Keratinocyte (primary cell): ENCODE results near the gene ELMOD2. TPM values are rescaled to one million over a fixed set of nuclear protein-coding genes. Genes with fewer than 3 reads are reported as not detected.
A peak's percentile ranks its signal among the peaks of the same experiment; 100 is the strongest.

Experiments used
- DNase-seq: peaks from one replicate; pipeline ENCODE4 v3.0.0-alpha.2; 2011; ENCODE audit warnings: low read depth, missing footprints, low spot score
- FAIRE-seq: peaks from 2 replicates; lab custom pipeline; 2011; peaks lifted over from hg19 to GRCh38; lab: Jason Lieb, UNC
- H2AFZ ChIP-seq: 2 replicates; pipeline ENCODE4 v1.6.0; 2012; ENCODE audit warnings: low read length, control low read depth, inconsistent platforms; ENCODE audit not compliant: control insufficient read depth
- H3K27ac ChIP-seq: 2 replicates; pipeline ENCODE4 v1.5.1; 2011; ENCODE audit warnings: low read length; ENCODE audit not compliant: control insufficient read depth, insufficient read depth
- H3K27me3 ChIP-seq: 3 replicates; pipeline ENCODE4 v1.6.0; 2011; ENCODE audit warnings: low read length; ENCODE audit not compliant: control insufficient read depth, insufficient read depth; ENCODE audit errors: extremely low read depth
- H3K36me3 ChIP-seq, 2 experiments: 2 replicates in 1 of 2; 3 replicates in 1 of 2; pipeline ENCODE4 v1.5.1; 2011; ENCODE audit warnings: low read length in 2 of 2, mild to moderate bottlenecking in 1 of 2; ENCODE audit not compliant: control insufficient read depth in 2 of 2, insufficient read depth in 2 of 2; ENCODE audit errors: extremely low read depth in 1 of 2
- H3K4me1 ChIP-seq: 3 replicates; pipeline ENCODE4 v1.5.1; 2011; ENCODE audit warnings: low read length; ENCODE audit not compliant: control insufficient read depth, insufficient read depth; ENCODE audit errors: extremely low read depth
- H3K4me2 ChIP-seq: 3 replicates; pipeline ENCODE4 v1.6.0; 2011; ENCODE audit warnings: low read depth, low read length; ENCODE audit not compliant: control insufficient read depth, insufficient read depth; ENCODE audit errors: extremely low read depth
- H3K4me3 ChIP-seq, 3 experiments: fragments of 200-600 bp in 1 of 3; sonication (generic) in 1 of 3; 2 replicates in 2 of 3; 3 replicates in 1 of 3; pipeline ENCODE4 v1.5.1; 2011 to 2016; ENCODE audit warnings: low read length in 3 of 3, mild to moderate bottlenecking in 3 of 3, control low read depth in 2 of 3, inconsistent platforms in 1 of 3, low read depth in 1 of 3, mixed read lengths in 1 of 3, mixed run types in 1 of 3, moderate library complexity in 1 of 3; ENCODE audit not compliant: control insufficient read depth in 2 of 3, insufficient read depth in 2 of 3; ENCODE audit errors: extremely low read depth in 1 of 3
- H3K79me2 ChIP-seq: 2 replicates; pipeline ENCODE4 v1.6.0; 2012; ENCODE audit warnings: low read length; ENCODE audit not compliant: control insufficient read depth, insufficient read depth
- H3K9ac ChIP-seq: 3 replicates; pipeline ENCODE4 v1.6.0; 2011; ENCODE audit warnings: low read length; ENCODE audit not compliant: control insufficient read depth, insufficient read depth; ENCODE audit errors: extremely low read depth
- H3K9me1 ChIP-seq: 3 replicates; pipeline ENCODE4 v1.6.0; 2011; ENCODE audit warnings: low read length; ENCODE audit not compliant: control insufficient read depth, insufficient read depth; ENCODE audit errors: extremely low read depth
- H3K9me3 ChIP-seq: 2 replicates; pipeline ENCODE4 v1.5.1; 2012; ENCODE audit warnings: low read depth, low read length; ENCODE audit not compliant: control insufficient read depth
- H4K20me1 ChIP-seq: 3 replicates; pipeline ENCODE4 v1.6.0; 2011; ENCODE audit warnings: low read length; ENCODE audit not compliant: control insufficient read depth, insufficient read depth; ENCODE audit errors: extremely low read depth
- EZH2 ChIP-seq: IDR thresholded peaks from one replicate; pipeline ENCODE4 v1.6.1; 2012; ENCODE audit warnings: inconsistent platforms, mild to moderate bottlenecking, low read length, moderate library complexity
- dilution Hi-C: fragments of 300-500 bp; cut with MboI; formaldehyde crosslinking; loops from one replicate; pipeline ENCODE4 v1.7.0; 2020; ENCODE audit warnings: low sequenced_read_pairs; ENCODE audit not compliant: extremely low pct_ligation_motif_present
- polyA minus RNA-seq, 3 experiments: library from RNA; depleted of rRNA, polyadenylated mRNA; stranded (reverse); fragments of >200 nt; gene quantifications; 1 replicate in 1 of 3; 2 replicates in 1 of 3; 3 replicates in 1 of 3; pipeline ENCODE4 v1.2.3, GENCODE V29; 2011
- polyA plus RNA-seq, 5 experiments: library from polyadenylated mRNA; depleted of rRNA in 3 of 5; stranded (reverse) in 3 of 5; stranded (forward) in 1 of 5; unstranded in 1 of 5; fragments of >200 nt; gene quantifications; 1 replicate in 1 of 5; 2 replicates in 3 of 5; 3 replicates in 1 of 5; pipeline versions ENCODE4 v1.2.1 to v1.2.3, GENCODE V29; 2011 to 2012; ENCODE audit warnings: missing spikeins in 2 of 5, low read depth in 1 of 5, low replicate concordance in 1 of 5
- TF ChIP-seq, protein P1 (sequence below), 3 experiments: IDR thresholded peaks in 1 of 3; conservative IDR thresholded peaks in 1 of 3; optimal IDR thresholded peaks in 1 of 3; 2 replicates in 2 of 3; 3 replicates in 1 of 3; pipeline versions ENCODE3 to v1.5.1; 2011; ENCODE audit warnings: low read length in 3 of 3, mild to moderate bottlenecking in 3 of 3, moderate library complexity in 2 of 3, control low read depth in 1 of 3, inconsistent platforms in 1 of 3; ENCODE audit not compliant: insufficient read depth in 2 of 3; ENCODE audit errors: extremely low read depth in 1 of 3

ELMOD2 gene, protein sequence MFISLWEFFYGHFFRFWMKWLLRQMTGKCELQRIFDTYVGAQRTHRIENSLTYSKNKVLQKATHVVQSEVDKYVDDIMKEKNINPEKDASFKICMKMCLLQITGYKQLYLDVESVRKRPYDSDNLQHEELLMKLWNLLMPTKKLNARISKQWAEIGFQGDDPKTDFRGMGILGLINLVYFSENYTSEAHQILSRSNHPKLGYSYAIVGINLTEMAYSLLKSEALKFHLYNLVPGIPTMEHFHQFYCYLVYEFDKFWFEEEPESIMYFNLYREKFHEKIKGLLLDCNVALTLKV
- 11.8 to 21.9 TPM (median 15.1 TPM) in 3 replicates for polyA plus RNA-seq
- 57.9 TPM for polyA plus RNA-seq (2011; ENCODE audit: low read depth)
- 6.1 and 13.9 TPM in 2 replicates for polyA plus RNA-seq (2011; cell fraction: cytosol; rRNA removed)
- 22.5 and 43.6 TPM in 2 replicates for polyA plus RNA-seq (2011; cell fraction: nucleus; rRNA removed)
- polyA plus RNA-seq (2012; ENCODE audit: low replicate concordance): 10.3 and 11.5 TPM in 2 replicates
- 2.2 to 11.4 TPM (median 6.5 TPM) in 3 replicates for polyA minus RNA-seq
- 14.0 TPM for polyA minus RNA-seq (2011; cell fraction: cytosol; rRNA and poly(A)+ RNA removed)
- 21.6 and 30.2 TPM in 2 replicates for polyA minus RNA-seq (2011; cell fraction: nucleus; rRNA and poly(A)+ RNA removed)

DNA sequence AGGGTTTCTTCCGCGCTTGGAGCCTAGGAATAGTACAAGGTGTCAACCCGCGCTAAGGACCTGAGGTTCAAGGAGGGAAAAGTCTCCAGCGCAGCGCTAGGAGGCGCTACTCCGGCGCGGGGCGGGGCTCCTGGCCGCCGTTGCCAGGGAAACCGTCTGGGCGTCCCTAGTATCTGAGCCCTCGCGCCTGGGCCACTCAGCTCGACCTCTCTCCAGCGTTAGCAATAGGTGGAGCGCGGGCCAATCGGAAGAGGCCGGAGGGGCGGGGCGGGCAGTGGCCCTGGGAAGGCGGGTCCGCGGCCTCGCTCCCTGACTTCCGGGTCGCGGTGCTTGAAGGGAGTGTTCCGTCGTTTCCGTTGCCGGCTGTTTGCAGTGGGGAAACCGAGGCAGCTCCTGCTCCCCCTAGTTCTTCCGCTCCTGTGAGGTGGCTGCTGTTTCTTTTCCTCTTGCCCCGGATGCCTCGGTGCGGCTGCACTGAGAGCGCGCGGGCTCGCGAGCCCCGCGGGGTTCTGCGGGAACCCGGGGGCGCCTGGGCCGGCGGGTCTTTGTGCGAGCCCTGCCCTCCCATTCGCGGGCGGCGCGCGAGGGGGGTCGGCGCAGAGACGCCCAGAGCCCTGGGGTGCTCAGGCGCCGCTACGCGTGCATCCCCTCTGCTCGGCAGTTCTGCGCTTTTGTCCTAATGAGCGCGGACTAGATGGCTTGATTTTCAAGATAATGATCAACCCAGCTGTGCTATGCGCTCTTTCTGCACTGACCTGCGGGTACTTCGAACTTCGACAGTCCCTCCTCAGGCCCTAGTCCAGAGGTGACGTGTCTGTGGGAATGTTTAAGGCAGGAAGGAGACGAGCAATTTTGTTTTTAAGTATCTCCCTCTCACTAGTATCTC is at the start of gene ELMOD2:
ELMOD2 (plus strand) TSS at position 312 of the 886 bp plus-strand sequence. CDS start 1,261 bp downstream, outside the sequence.
- peak within 1 kb of the TSS; percentile 99 for H3K4me2 ChIP-seq
- FAIRE-seq (peak; percentile 87), DNase-seq (peak; percentile 61)
- H3K79me2 ChIP-seq: peaks cover 7% of the 10 kb centered on the region
- H3K27ac ChIP-seq: peak within 1 kb of the TSS; percentile 79
- peaks cover 10% of the 10 kb centered on the region for H3K4me1 ChIP-seq
- dilution Hi-C loops: no loop called here
- H3K27me3 ChIP-seq: no peaks in the 10 kb centered on the region
- no peaks in the 10 kb centered on the region for H4K20me1 ChIP-seq
- no peaks in the 10 kb centered on the region for H3K9me1 ChIP-seq
- H3K9ac ChIP-seq: peak within 1 kb of the TSS; percentile 89
- peak within 1 kb of the TSS; percentile 98 for H2AFZ ChIP-seq
- H3K36me3 ChIP-seq: peaks cover 0 to 6% of the 10 kb centered on the region in 2 experiments
- no peaks in the 10 kb centered on the region for H3K9me3 ChIP-seq
- H3K4me3 ChIP-seq: peak within 1 kb of the TSS; percentile 83 to 95 (median 94)
- no peak for TF ChIP-seq EZH2
- TF ChIP-seq, protein P1, sequence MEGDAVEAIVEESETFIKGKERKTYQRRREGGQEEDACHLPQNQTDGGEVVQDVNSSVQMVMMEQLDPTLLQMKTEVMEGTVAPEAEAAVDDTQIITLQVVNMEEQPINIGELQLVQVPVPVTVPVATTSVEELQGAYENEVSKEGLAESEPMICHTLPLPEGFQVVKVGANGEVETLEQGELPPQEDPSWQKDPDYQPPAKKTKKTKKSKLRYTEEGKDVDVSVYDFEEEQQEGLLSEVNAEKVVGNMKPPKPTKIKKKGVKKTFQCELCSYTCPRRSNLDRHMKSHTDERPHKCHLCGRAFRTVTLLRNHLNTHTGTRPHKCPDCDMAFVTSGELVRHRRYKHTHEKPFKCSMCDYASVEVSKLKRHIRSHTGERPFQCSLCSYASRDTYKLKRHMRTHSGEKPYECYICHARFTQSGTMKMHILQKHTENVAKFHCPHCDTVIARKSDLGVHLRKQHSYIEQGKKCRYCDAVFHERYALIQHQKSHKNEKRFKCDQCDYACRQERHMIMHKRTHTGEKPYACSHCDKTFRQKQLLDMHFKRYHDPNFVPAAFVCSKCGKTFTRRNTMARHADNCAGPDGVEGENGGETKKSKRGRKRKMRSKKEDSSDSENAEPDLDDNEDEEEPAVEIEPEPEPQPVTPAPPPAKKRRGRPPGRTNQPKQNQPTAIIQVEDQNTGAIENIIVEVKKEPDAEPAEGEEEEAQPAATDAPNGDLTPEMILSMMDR (optimal IDR thresholded peaks at IDR 0.05 in 1 of 3, IDR thresholded peaks at IDR 0.05 in 1 of 3, conservative IDR thresholded peaks at IDR 0.05 in 1 of 3; ENCODE audit: extremely low read depth in 1 of 3, insufficient read depth in 2 of 3, low read length in 3 of 3): peak; percentile 88 to 95 (median 90)

DNA sequence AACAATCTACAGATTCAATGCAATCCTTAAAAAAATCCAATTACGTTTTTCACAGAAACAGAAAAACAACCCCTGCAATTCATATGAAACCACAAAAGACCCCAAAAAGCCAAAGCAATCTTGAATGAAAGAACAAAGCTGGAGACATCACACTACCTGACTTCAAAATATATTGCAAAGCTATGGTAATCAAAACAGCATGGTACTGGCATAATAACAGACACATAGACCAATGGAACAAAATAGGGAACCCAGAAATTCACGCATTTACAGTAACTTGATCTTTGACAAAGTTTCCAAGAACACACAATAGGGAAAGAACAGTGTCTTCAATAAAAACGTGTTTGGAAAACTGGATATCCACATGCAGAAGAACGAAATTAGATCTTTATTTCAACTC is 40.5 kb upstream of the ELMOD2 start:
- TF ChIP-seq, protein P1 (optimal IDR thresholded peaks at IDR 0.05 in 1 of 3, IDR thresholded peaks at IDR 0.05 in 1 of 3, conservative IDR thresholded peaks at IDR 0.05 in 1 of 3; ENCODE audit: extremely low read depth in 1 of 3, insufficient read depth in 2 of 3, low read length in 3 of 3): no peak
- TF ChIP-seq EZH2: no peak
- DNase-seq (no peak), FAIRE-seq (no peak)
- H3K27me3 ChIP-seq: no peaks in the 10 kb centered on the region
- H3K4me1 ChIP-seq: no peaks in the 10 kb centered on the region
- no peaks in the 10 kb centered on the region for H3K79me2 ChIP-seq
- H3K9me3 ChIP-seq: no peaks in the 10 kb centered on the region
- H3K9ac ChIP-seq: no peak overlapping the region
- H3K9me1 ChIP-seq: no peaks in the 10 kb centered on the region
- H2AFZ ChIP-seq: no peak overlapping the region
- dilution Hi-C loops: no loop called here
- H3K4me3 ChIP-seq: no peak overlapping the region
- no peaks in the 10 kb centered on the region for H3K36me3 ChIP-seq
- H4K20me1 ChIP-seq: no peaks in the 10 kb centered on the region
- H3K4me2 ChIP-seq: no peak overlapping the region
- no peak overlapping the region for H3K27ac ChIP-seq
